Right lung (tissue), 5 donors: ENCODE measurements around the gene PCDHGB2. TPM values are rescaled to one million over a fixed set of nuclear protein-coding genes. Genes with fewer than 3 reads are reported as not detected.
"Not testable (repeated sequence)": the region's sequence is repeated elsewhere in the genome, so short reads cannot be mapped to it uniquely, and the experiment has no call there.

Experiments
- DNase-seq, 2 donors: peaks; one replicate each; pipeline ENCODE4 v3.0.0-alpha.2; 2013
- polyA plus RNA-seq, 5 donors: library from polyadenylated mRNA; unstranded; fragments of 120-200 nt; gene quantifications; one replicate each; pipeline versions ENCODE4 v1.2.1 to v1.2.3, GENCODE V29; 2013; ENCODE audit warnings: inconsistent platforms in 1 of 5, low replicate concordance in 1 of 5; ENCODE audit not compliant: insufficient read length in 5 of 5, insufficient read depth in 1 of 5

PCDHGB2 gene
- polyA plus RNA-seq, 5 donors = 4.0 to 6.0 (median 4.3) TPM

GRCh38 chr5:141346017-141346416, 13.8 kb upstream of the PCDHGB2 start:
- DNase-seq = not testable (repeated sequence)

- no peak for DNase-seq
Measured at GRCh38 chr5:141349917-141350619, 9.7 kb upstream of the PCDHGB2 start, which contains the start of gene PCDHGB1. Gene PCDHGB1 (plus strand): TSS chr5:141350099. CDS start chr5:141350261, 162 bp downstream.

DNA sequence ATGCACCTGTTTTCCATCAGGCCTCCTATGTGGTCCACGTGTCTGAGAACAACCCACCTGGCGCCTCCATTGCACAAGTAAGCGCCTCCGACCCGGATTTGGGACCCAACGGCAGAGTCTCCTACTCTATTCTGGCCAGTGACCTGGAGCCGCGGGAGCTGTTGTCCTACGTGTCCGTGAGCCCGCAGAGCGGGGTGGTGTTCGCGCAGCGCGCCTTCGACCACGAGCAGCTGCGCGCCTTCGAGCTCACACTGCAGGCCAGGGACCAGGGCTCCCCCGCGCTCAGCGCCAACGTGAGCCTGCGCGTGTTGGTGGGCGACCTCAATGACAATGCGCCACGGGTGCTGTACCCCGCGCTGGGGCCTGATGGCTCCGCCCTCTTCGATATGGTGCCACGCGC, 8.2 kb upstream of the PCDHGB2 start:
- DNase-seq = no peak

DNA sequence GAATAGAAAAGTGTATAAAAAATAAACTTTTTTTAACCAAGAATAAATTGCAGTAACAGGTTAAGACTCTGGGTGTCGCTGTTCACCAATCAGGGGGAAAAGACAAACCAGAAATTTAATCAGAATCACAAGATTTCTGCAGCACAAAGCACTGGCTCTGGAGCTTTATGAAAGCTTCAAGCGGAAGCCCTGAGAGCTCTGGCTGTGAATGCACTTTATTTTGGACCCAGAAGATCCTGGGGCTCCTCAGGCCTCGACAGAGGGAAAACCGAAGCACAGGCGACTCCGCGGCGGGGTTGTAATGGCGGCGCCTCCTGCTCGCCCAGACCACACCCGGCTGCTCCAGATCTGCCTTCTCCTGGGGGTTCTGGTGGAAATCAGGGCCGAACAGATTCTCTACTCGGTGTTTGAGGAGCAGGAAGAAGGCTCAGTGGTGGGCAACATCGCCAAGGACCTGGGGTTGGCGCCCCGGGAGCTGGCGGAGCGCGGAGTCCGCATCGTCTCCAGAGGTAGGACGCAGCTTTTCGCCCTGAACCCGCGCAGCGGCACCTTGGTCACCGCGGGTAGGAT, 4.8 kb upstream of the PCDHGB2 start, which contains the start of gene PCDHGA4:
Gene PCDHGA4, plus strand, starts transcription at position 122 of the 570 bp plus-strand sequence. Its CDS starts 87 bp downstream, at position 209.
- no peak for DNase-seq

GRCh38 chr5:141355641-141356040, 4.2 kb upstream of the PCDHGB2 start:
- DNase-seq = no peak

GRCh38 chr5:141356133-141356532, 3.7 kb upstream of the PCDHGB2 start:
- no peak for DNase-seq

DNA sequence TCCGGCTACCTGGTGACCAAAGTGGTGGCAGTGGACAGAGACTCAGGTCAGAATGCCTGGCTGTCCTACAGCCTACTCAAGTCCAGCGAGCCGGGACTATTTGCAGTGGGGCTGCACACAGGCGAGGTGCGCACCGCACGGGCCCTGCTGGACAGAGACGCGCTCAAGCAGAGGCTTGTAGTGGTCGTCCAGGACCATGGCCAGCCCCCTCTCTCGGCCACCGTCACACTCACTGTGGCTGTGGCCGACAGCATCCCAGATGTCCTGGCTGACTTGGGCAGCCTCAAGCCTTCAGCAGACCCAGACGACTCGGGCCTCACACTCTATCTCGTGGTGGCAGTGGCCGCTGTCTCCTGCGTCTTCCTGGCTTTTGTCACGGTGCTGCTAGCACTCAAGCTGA, 2.8 kb upstream of the PCDHGB2 start:
- DNase-seq = no peak

- DNase-seq = no peak
Measured at GRCh38 chr5:141360685-141361084, 891 bp downstream of the PCDHGB2 start.

DNA sequence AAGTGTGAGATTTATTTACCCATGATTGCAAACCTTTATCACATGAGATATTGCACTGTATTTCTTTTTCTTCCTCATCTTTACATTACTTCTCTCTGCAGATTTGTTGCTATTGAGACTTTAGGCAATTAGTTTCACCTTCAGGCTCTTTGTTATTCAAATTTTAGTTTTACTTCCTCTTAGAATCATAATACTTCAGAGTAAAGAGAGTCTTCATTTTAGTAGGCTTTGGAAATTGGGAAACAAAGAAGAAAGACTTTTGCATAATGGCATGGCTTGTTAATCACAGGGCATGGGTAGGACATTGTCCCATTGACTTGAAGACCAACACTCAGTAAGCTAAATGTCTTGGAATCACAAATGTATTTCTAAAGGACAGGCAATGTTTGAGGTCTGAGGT, 2.9 kb downstream of the PCDHGB2 start:
- no peak for DNase-seq

- no peak for DNase-seq
Measured at GRCh38 chr5:141363952-141364660, 4.3 kb downstream of the PCDHGB2 start, which contains the start of gene PCDHGA5. Gene PCDHGA5 (plus strand): TSS chr5:141364162. CDS start chr5:141364331, 169 bp downstream.

- no peak for DNase-seq
Measured at GRCh38 chr5:141366016-141366896, 6.5 kb downstream of the PCDHGB2 start.

DNA sequence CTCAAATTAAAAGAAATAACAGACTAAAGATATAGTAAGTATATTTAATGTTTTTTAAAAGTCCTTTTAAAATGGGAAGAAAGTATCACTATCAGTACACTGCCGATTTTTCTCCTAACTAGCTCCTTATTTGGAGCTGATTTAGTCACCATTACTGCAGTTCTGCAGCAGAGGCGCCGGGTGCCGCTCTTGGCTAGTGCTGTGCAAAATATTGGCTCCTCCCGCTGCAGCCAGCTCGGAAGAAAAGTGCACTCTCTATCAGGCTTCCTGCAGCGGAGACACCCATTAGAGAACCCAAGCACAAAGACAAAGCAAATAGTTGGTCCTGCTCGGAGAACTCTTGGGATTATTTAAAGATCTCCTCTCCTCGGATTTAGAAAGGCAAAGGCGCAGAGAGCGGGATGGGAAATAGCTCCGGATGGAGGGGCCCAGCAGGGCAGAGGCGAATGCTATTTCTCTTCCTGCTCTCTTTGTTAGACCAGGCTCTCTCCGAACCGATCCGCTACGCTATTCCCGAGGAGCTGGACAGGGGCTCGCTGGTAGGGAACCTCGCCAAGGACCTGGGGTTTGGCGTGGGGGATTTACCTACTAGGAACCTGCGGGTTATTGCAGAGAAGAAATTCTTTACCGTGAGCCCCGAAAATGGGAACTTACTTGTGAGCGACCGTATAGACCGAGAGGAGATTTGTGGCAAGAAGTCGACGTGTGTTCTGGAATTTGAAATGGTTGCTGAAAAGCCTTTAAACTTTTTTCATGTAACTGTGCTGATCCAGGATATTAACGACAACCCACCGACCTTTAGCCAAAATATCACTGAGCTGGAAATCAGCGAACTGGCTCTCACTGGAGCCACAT, 10.4 kb downstream of the PCDHGB2 start, which contains the start of gene PCDHGB3:
Gene PCDHGB3, plus strand, starts transcription at position 249 of the 855 bp plus-strand sequence. Its CDS starts 153 bp downstream, at position 402.
- no peak for DNase-seq

DNA sequence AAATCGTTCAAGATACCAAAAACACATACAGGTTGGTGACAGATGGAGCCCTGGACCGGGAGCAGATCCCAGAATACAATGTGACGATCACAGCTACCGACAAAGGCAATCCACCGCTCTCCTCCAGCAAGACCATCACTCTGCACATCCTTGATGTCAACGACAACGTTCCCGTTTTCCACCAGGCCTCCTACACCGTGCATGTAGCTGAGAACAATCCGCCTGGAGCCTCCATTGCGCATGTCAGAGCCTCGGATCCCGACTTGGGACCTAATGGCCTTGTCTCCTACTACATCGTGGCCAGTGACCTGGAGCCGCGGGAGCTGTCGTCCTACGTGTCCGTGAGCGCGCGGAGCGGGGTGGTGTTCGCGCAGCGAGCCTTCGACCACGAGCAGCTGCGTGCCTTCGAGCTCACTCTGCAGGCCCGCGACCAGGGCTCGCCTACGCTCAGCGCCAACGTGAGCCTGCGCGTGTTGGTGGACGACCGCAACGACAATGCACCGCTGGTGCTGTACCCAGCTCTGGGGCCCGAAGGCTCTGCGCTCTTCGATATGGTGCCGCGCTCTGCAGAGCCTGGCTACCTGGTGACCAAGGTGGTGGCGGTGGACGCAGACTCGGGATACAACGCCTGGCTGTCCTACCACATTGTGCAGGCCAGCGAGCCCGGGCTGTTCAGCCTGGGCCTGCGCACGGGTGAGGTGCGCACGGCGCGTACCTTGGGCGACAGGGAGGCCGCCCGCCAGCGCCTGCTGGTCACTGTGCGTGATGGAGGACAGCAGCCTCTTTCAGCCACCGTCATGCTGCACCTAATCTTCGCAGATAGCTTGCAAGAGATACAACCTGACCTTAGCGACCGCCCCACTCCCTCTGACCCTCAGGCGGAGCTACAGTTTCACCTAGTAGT, 12.0 kb downstream of the PCDHGB2 start:
- no peak for DNase-seq

DNA sequence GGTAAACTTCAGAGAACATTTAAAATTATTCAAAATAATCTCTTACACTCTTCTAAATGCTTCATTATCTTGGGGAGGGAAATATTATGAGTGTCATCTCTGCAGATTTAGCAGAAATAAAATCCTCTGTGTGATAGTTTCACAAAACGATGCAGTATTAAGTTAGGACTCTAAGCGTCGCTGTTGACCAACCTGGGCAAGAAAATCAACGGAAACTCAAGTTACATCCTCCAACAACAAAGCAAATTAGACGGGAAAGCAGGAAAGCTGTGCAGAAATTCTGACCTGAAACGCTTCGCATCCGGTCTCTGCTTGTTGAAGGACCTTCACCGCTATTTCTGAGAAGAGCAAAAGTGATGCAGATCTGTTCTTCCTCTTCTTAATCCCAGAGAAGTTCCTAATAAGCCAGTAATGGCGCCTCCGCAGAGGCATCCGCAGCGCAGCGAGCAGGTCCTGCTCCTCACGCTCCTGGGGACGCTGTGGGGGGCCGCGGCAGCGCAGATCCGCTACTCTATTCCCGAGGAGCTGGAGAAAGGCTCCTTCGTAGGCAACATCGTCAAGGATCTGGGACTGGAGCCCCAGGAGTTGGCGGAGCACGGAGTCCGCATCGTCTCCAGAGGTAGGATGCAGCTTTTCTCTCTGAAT, 14.0 kb downstream of the PCDHGB2 start, which contains the start of gene PCDHGA6:
Gene PCDHGA6, plus strand, starts transcription at position 219 of the 645 bp plus-strand sequence. Its CDS starts 193 bp downstream, at position 412.
- no peak for DNase-seq

- no peak for DNase-seq
Measured at GRCh38 chr5:141374627-141375026, 14.8 kb downstream of the PCDHGB2 start.

DNA sequence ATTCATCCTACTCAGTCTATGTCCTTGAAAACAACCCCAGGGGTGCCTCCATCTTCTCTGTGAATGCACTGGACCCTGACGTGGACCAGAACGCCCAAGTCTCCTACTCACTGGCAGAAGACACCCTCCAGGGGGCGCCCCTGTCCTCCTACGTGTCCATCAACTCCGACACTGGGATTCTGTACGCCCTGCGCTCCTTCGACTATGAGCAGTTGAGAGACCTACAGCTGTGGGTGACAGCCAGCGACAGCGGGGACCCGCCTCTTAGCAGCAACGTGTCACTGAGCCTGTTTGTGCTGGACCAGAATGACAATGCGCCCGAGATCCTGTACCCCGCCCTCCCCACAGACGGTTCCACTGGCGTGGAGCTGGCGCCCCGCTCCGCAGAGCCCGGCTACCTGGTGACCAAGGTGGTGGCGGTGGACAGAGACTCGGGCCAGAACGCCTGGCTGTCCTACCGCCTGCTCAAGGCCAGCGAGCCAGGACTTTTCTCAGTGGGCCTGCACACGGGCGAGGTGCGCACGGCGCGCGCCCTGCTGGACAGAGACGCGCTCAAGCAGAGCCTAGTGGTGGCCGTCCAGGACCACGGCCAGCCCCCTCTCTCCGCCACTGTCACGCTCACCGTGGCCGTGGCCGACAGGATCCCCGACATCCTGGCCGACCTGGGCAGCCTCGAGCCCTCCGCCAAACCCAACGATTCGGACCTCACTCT, 15.8 kb downstream of the PCDHGB2 start:
- not testable (repeated sequence) for DNase-seq

DNA sequence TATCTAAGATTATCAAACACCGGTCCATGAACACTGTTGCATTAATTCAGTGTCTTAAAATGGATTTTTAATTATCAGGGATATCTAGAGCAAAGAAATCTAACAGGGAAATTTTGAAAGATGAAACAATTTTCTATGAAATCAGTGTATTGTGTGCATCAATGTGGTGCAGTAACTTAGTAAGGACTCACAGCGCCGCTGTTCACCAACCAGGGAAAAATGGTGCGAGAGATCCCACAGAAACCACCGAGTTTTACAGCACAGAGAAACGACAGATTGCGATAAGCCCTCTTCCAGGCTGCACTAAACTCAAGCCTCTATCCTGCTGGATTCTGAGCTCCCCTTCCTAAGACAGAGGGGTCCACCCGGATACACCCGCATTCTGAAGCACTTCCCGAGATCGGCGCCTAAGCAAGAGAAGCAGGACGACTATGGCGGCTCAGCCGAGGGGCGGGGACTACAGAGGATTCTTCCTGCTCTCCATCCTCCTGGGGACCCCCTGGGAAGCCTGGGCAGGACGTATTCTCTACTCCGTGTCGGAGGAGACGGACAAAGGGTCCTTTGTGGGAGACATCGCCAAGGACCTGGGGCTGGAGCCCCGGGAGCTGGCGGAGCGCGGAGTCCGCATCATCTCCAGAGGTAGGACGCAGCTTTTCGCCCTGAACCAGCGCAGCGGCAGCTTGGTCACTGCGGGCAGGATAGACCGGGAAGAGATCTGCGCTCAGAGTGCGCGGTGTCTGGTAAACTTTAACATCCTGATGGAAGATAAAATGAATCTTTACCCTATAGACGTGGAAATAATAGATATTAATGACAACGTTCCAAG, 22.9 kb downstream of the PCDHGB2 start, which contains the start of gene PCDHGA7:
Gene PCDHGA7, plus strand, starts transcription at position 274 of the 826 bp plus-strand sequence. Its CDS starts 158 bp downstream, at position 432.
- DNase-seq = no peak
